HG03280 (cell line): ENCODE data around the gene CACNA1A.
"Not testable (repeated sequence)": the region's sequence is repeated elsewhere in the genome, so short reads cannot be mapped to it uniquely, and the experiment has no call there.

Experiments used
- ATAC-seq: cut with Tn5 transposase; IDR thresholded peaks from one replicate; pipeline ENCODE4 v1.9.1; 2021; ENCODE audit warnings: mild to moderate bottlenecking, moderate library complexity; ENCODE audit not compliant: unreplicated experiment

Gene CACNA1A

GRCh38 chr19:13427273-13428051, 78.8 kb downstream of the CACNA1A start:
- ATAC-seq: no peak

DNA sequence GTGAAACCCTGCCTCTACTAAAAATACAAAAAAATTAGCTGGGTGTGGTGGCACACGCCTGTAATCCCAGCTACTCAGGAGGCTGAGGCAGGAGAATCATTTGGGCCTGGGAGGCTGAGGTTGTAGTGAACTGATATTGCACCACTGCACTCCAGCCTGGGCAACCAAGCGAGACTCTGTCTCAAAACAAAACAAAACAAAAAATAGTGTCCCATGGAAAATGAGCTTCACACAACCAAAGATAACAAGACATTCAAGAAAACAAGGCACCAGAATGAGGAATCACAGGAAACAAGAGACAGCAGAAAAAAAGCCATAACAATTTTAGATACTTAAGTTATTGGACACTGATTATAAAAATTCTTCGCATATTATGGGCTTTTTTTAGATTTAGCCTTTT, 80.4 kb downstream of the CACNA1A start:
- not testable (repeated sequence) for ATAC-seq

DNA sequence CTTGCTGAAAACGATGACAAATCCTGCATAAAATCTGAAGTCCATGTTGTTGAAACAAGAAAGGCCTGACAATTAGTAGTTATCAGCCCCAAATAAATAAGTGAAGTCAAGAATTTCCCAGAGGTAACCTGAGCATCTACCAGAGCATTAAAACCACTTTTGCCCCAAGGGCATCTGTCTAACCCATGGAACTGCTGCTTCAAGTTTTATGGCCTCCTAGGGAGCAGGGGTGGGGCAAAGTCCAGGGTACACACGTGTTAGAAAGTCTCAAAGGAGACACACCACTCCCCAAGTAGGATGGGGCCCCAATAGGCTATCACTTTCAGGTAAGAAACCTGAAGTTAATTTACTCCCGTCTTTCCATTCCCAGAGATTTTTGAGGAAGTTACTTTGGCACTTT, 81.1 kb downstream of the CACNA1A start:
- no peak for ATAC-seq

- no peak for ATAC-seq
These were observed 85.5 kb downstream of the CACNA1A start for GRCh38 chr19:13420780-13421179.

DNA sequence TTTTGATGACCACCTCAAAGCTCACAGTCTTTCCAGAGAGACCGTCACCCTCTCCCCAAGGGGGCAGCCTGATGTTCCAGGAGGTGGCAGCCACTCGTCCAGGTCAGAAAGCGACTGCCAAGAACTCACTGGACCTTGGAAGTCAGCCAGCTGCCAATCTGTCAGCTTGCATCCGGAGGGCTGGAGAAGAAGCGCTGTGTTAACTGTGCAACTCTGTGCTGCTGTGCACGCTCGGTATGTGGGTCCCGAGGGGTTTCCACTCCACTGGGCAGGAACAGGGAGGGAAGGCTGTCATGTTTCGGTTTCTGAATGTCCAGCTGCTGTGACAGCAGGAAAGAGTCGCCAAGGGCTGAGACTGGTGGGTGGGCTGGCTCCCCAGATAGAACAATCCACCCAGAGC, 89.2 kb downstream of the CACNA1A start:
- ATAC-seq: no peak

DNA sequence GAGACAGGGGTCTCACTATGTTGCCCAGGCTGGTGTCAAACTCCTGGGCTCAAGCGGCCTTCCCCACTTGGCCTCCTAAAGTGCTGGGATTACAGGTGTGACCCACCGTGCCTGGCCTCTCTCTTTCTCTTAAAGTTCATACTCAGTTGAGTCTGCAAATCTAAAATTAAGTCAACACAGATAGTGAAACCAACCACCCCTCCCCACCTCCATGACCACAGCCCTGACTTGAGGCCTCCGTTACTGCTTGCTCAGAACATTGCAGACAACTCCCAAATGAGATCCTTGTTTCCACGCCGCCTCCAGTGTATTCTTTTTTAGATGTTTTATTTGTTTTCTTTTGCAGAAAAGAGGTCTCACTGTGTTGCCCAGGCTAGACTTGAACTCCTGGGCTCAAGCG, 94.4 kb downstream of the CACNA1A start:
- no peak for ATAC-seq

DNA sequence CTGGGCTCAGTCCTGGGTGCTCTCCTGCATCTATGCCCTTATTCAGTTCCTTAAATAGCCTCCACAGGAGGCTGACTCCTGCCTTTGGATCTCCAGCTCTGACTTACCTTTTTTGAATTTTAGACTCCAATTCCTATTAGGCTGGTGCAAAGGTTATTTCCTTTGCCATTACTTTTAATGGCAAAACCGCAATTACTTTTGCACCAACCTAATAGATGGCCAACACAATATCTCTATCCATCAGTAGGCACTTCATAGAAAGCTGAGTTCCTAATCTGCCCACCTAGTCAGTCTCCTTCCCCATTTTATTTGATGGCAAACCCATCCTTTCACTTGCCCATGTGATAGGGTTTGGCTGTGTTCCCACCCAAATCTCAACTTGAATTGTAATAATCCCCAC, 95.3 kb downstream of the CACNA1A start:
- ATAC-seq: no peak

DNA sequence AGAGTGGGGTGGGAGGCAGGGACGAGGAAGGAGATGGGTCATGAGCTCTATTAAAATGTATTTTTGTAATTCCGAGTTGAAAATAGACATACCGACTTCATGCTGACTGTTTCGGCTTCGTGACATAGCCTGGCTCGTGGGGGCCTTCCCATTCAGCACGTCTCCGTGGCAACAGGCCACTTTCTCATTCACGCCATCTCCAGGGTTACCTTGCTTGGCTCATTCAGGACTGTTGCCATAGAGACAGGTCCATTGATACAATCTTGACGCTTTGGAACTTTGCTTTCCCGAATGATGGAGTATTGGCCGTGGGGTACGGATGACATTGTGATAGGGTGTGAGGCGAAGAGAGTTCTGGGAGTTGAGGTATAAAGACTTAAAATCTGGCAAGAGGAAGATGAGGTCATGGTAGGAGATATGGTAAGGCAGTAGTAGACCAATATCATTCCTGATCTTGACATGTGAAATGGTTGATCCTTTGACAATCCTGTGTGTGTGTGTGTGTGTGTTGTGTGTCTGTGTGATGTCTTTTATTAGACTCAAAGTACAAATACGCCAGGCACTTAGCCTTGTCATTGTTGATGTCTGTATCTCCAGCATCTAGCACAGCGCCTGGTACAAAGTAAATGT, 97.3 kb downstream of the CACNA1A start:
- no peak for ATAC-seq

GRCh38 chr19:13404236-13404635, 102.0 kb downstream of the CACNA1A start:
- no peak for ATAC-seq

DNA sequence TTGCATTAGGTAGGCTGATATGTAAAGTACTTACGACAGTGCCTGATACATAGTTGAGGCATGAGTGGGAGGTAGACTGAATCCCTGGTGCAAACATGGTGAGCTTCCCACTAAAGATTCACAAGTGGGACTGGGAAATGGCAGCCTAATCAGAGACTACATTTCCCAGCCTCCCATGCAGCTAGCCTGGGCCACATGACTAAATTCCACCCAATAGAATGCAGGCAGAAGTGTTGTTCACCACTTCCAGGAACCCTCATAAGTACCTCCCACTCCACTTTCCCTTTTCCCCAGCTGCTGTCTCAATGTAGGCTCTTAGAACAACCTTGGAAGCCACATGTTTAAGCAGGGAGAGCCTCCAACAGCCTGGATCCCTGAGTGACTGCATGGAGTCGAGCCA, 104.9 kb downstream of the CACNA1A start:
- no peak for ATAC-seq

GRCh38 chr19:13400296-13400695, 106.0 kb downstream of the CACNA1A start:
- no peak for ATAC-seq

DNA sequence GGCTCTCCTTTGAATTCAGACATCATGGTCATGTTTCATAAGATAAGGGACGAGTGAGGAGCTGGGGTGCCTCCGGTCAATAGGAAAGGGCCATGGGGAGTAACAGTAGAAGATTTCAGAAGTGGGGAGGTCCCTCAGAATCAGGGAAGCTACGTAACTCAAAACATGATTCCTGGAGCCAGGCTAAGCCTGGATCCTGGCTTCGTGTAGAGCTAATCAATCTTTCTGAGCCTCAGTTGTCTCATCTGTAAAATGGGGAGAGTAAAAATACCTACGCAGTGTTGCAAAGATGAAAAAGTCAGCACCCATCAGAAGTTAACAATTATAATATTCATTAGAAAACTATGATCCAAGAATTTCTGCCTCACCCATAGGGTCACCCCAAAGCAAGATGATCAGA, 106.5 kb downstream of the CACNA1A start:
- ATAC-seq: no peak

- ATAC-seq: no peak
These were observed 107.2 kb downstream of the CACNA1A start for GRCh38 chr19:13398780-13399726.

DNA sequence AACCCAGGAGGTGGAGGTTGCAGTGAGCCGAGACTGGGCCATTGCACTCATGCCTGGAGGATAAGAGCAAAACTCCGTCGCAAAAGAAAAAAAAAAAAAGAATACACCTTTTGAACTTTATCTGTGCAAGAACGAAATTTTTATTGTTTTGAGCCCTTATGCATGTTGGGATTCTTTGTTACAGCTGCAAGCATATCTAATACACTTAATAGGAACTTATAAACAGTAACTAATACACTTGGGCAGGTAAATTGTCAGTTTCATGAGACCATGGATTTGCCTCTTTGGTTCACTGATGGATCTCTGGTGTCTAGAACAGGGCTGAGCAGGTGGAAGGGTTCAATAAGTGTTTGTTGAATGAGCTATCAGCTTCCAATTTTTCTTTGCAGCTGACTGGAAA, 108.1 kb downstream of the CACNA1A start:
- no peak for ATAC-seq

DNA sequence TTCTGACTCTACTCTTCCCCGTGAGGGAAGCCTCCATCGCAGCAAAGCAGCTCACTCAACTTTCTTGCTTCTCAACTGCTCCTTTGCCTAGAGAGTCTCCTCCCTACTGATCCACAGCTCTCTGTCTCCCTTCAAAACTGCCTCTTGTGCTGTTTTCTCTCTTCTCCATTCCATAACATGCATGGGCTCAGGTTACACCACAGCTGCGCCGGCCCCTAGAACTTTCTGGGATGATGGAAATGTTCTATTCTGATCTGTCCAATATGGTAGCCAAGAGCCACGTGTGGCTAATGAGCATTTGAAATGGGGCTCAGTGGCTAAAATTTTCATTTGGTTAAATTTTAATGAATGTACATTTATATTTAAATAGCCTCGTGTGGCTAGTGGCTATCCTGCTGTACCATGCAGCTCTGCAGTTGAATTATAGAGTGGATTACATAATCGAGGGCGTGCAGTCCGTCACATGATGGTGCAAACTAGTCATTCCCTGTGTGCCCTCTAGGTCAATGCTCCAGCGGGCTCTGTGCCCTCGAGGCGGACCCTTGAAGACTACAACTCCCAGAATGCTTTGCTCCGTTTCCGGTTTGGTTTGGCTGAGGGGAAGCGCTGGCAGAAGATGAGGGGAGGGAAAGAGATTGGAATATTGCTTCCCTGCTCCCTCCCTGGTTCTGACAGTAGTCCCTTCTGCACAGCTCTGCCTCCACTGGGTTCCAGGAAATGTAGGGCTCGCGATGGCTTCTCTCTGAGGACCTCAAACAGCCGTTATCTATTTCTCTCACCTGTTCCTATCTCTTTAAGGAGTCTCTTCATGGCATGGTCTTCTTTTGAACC, 109.8 kb downstream of the CACNA1A start:
- no peak for ATAC-seq

GRCh38 chr19:13382633-13382938, 123.7 kb downstream of the CACNA1A start:
- ATAC-seq: no peak

GRCh38 chr19:13381827-13382632, 124.2 kb downstream of the CACNA1A start:
- no peak for ATAC-seq

GRCh38 chr19:13376537-13376936, 129.7 kb downstream of the CACNA1A start:
- ATAC-seq: no peak

- ATAC-seq: no peak
These were observed 132.7 kb downstream of the CACNA1A start for GRCh38 chr19:13373599-13373998.

GRCh38 chr19:13370948-13371347, 135.3 kb downstream of the CACNA1A start:
- ATAC-seq: no peak
